CD4-positive, alpha-beta T cell treated with Interleukin-15 for 4 hours (primary cell): ENCODE results near the gene HMGN4.
A peak's percentile ranks its signal among the peaks of the same experiment; 100 is the strongest.

Experiments used
- DNase-seq: peaks from one replicate; pipeline ENCODE4 v3.0.0-alpha.2; 2020; ENCODE audit warnings: low spot score

HMGN4 gene

GRCh38 chr6:26578279-26578678 lies 40.1 kb downstream of the HMGN4 start:
- DNase-seq, result no peak

GRCh38 chr6:26578741-26579140 lies 40.6 kb downstream of the HMGN4 start:
- no peak for DNase-seq

- no peak for DNase-seq
Measured at GRCh38 chr6:26581164-26581915, 43.2 kb downstream of the HMGN4 start.

GRCh38 chr6:26588965-26589364 lies 50.8 kb downstream of the HMGN4 start:
- no peak for DNase-seq

- no peak for DNase-seq
Measured at GRCh38 chr6:26592649-26593048, 54.5 kb downstream of the HMGN4 start.

GRCh38 chr6:26593278-26594130 lies 55.3 kb downstream of the HMGN4 start:
- no peak for DNase-seq

- no peak for DNase-seq
Measured at GRCh38 chr6:26594131-26594498, 55.9 kb downstream of the HMGN4 start.

- DNase-seq, result no peak
Measured at GRCh38 chr6:26594730-26595632, 56.8 kb downstream of the HMGN4 start.

- DNase-seq, result peak; percentile 82
Measured at GRCh38 chr6:26595669-26596269, 57.6 kb downstream of the HMGN4 start.
